Peyer's patch (tissue), 4 donors: Measurements from ENCODE around the gene CNTNAP2.

Source experiments
- POLR2A ChIP-seq, 2 donors: fragments of 450-650 bp; IDR thresholded peaks; one replicate each; pipeline ENCODE4 v1.5.1; 2017; ENCODE audit warnings: antibody characterized with exemption in 2 of 2, mild to moderate bottlenecking in 2 of 2, moderate library complexity in 2 of 2
- TF ChIP-seq, protein P1 (sequence below), 6 experiments: fragments of 450-650 bp in 4 of 6; fragments of 200-600 bp in 2 of 6; sonication (generic) in 1 of 6; IDR thresholded peaks; one replicate each; pipeline ENCODE4 v1.5.1; 2017 to 2019; ENCODE audit warnings: antibody characterized with exemption in 6 of 6, mild to moderate bottlenecking in 3 of 6, moderate library complexity in 1 of 6

DNA sequence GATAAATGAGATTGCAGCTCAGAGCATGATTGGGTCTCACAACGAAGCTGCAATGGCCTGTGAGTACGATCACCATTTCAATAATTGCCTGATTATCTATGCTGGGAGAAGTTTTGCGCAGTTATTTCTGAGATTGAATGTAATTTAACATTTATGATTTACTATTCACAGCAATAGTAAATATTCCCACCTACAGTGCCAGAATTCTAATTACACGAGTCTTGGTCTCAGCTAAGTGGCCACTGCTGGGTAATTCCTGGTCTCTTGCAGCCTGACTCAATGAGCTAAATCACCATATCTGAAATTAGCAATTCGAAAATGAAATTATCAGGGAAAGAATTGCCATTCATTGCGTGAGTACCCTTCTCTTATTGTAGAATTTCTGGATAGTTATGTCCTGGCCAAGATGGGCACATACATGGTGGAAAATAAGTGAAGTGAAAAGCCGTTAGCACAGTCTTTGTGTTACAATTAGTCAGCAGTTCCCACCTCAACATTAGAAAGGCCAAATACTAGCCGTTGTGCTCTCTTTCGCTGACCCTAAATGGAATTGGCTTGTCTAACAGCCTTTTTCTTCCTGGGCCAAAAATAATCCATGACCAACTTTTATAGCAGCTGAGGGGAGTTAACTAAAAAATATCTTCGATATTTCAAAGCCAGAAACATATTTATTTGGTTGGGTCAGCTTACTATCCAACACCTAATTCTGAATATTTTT, 1793.0 kb downstream of the CNTNAP2 start:
- TF ChIP-seq, protein P1, sequence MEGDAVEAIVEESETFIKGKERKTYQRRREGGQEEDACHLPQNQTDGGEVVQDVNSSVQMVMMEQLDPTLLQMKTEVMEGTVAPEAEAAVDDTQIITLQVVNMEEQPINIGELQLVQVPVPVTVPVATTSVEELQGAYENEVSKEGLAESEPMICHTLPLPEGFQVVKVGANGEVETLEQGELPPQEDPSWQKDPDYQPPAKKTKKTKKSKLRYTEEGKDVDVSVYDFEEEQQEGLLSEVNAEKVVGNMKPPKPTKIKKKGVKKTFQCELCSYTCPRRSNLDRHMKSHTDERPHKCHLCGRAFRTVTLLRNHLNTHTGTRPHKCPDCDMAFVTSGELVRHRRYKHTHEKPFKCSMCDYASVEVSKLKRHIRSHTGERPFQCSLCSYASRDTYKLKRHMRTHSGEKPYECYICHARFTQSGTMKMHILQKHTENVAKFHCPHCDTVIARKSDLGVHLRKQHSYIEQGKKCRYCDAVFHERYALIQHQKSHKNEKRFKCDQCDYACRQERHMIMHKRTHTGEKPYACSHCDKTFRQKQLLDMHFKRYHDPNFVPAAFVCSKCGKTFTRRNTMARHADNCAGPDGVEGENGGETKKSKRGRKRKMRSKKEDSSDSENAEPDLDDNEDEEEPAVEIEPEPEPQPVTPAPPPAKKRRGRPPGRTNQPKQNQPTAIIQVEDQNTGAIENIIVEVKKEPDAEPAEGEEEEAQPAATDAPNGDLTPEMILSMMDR (IDR thresholded peaks at IDR 0.05) = no peak
- TF ChIP-seq POLR2A (IDR thresholded peaks at IDR 0.05) = no peak
